Kidney (tissue), 14 donors: ENCODE results near the gene AMPH. TPM values are rescaled to one million over a fixed set of nuclear protein-coding genes. Genes with fewer than 3 reads are reported as not detected.

ENCODE experiments used
- DNase-seq, 5 donors: peaks; one replicate each; pipeline ENCODE4 v3.0.0-alpha.2; 2013 to 2020
- FAIRE-seq: peaks from 2 replicates; lab custom pipeline; 2012; peaks lifted over from hg19 to GRCh38; lab: Jason Lieb, UNC
- H3K27ac ChIP-seq, 2 donors: one replicate each; pipeline ENCODE4 v1.7.0; 2013; ENCODE audit warnings: low read depth in 2 of 2, low read length in 2 of 2, inconsistent platforms in 1 of 2
- H3K27me3 ChIP-seq: one replicate; pipeline ENCODE4 v1.7.1; 2013; ENCODE audit warnings: low read length, inconsistent platforms; ENCODE audit not compliant: control insufficient read depth, insufficient read depth
- H3K36me3 ChIP-seq, 3 donors: one replicate each; pipeline versions ENCODE4 v1.7.0 to v1.7.1; 2013; ENCODE audit warnings: low read length in 3 of 3, control low read depth in 1 of 3, inconsistent platforms in 1 of 3; ENCODE audit not compliant: insufficient read depth in 3 of 3, control insufficient read depth in 2 of 3
- H3K4me1 ChIP-seq, 3 donors: one replicate each; pipeline versions ENCODE4 v1.7.0 to v1.7.1; 2013; ENCODE audit warnings: low read length in 3 of 3, inconsistent platforms in 1 of 3, low read depth in 1 of 3; ENCODE audit not compliant: control insufficient read depth in 2 of 3, insufficient read depth in 2 of 3
- H3K4me3 ChIP-seq, 3 donors: one replicate each; pipeline versions ENCODE4 v1.7.0 to v1.8.1; 2013; ENCODE audit warnings: low read length in 3 of 3, control low read depth in 1 of 3, inconsistent platforms in 1 of 3
- H3K9ac ChIP-seq, 3 donors: one replicate each; pipeline versions ENCODE4 v1.7.0 to v1.7.1; 2013; ENCODE audit warnings: low read length in 3 of 3, control low read depth in 1 of 3, inconsistent platforms in 1 of 3
- H3K9me3 ChIP-seq, 3 donors: one replicate each; pipeline versions ENCODE4 v1.7.0 to v1.7.1; 2013; ENCODE audit warnings: low read length in 3 of 3, control low read depth in 1 of 3, inconsistent platforms in 1 of 3; ENCODE audit not compliant: control insufficient read depth in 2 of 3, insufficient read depth in 1 of 3
- intact Hi-C: fragments of 100-400 bp; cut with DNase I; formaldehyde crosslinking; loops from one replicate; pipeline ENCODE4 v1.11.1; 2022
- polyA plus RNA-seq: library from polyadenylated mRNA; stranded (reverse); fragments of 350-450 nt; fragmentation: Illumina TruSeq; extraction: RNeasy Lipid Tissue Mini Kit (QIAGEN cat#74804); gene quantifications from one replicate; pipeline ENCODE4 v1.2.3, GENCODE V29; 2014; ENCODE audit warnings: low read depth, low replicate concordance; ENCODE audit not compliant: insufficient read depth
- total RNA-seq: library from RNA; stranded (reverse); fragmentation: NEBNext Ultra II Directional; extraction: Animal tissue kit (Norgen Biotek cat#: 25700); gene quantifications from one replicate; pipeline ENCODE4 v1.2.1, GENCODE V29; 2021
- TF ChIP-seq, protein P1 (sequence below): IDR thresholded peaks from 3 replicates; pipeline ENCODE4 v1.5.1; 2012; ENCODE audit warnings: mild to moderate bottlenecking, moderate library complexity, borderline replicate concordance; ENCODE audit not compliant: insufficient read depth; ENCODE audit errors: extremely low read depth
- donor health status: control.
- donor health status: control.
- donor health status: control.
- donor health status: control.
- donor health status: control.
- donor health status: DM: yes; HTN: yes; CAD: no.
- donor health status: Normal renal cell carcinoma (clear cell type).

AMPH gene
- total and polyA plus RNA-seq, 2 donors from 2014 or later: 1.2 to 1.4 TPM

DNA sequence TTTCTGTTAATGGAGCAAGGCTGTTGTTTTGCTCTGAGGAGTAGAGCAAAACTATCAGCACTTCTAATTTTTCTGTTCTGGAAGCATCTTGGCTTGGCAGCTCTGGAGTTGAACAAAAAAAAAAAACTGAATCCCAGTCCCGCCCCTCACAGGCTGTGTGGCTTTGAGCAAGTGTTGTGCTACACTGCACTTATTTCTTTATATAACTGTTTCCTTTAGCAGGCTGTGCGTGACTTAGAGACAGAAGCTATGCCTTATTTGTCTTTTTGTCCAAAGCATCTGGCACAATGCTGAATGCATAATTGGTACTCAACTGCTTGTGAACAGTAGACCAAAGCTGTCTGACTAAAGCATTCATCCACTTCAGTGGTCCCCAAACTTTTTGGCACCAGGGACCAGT, 96.1 kb downstream of the AMPH start:
- Histone ChIP-seq H3K4me1 (no peaks in the 10 kb centered on the region), H3K27ac (no peak overlapping the region), H3K4me3 (no peak overlapping the region), H3K9me3 (no peaks in the 10 kb centered on the region), H3K36me3 (no peaks in the 10 kb centered on the region), H3K27me3 (no peaks in the 10 kb centered on the region), H3K9ac (no peak overlapping the region)
- TF ChIP-seq, protein P1, sequence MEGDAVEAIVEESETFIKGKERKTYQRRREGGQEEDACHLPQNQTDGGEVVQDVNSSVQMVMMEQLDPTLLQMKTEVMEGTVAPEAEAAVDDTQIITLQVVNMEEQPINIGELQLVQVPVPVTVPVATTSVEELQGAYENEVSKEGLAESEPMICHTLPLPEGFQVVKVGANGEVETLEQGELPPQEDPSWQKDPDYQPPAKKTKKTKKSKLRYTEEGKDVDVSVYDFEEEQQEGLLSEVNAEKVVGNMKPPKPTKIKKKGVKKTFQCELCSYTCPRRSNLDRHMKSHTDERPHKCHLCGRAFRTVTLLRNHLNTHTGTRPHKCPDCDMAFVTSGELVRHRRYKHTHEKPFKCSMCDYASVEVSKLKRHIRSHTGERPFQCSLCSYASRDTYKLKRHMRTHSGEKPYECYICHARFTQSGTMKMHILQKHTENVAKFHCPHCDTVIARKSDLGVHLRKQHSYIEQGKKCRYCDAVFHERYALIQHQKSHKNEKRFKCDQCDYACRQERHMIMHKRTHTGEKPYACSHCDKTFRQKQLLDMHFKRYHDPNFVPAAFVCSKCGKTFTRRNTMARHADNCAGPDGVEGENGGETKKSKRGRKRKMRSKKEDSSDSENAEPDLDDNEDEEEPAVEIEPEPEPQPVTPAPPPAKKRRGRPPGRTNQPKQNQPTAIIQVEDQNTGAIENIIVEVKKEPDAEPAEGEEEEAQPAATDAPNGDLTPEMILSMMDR: no peak
- intact Hi-C loops: no loop called here
- FAIRE-seq (no peak), DNase-seq (no peak)

DNA sequence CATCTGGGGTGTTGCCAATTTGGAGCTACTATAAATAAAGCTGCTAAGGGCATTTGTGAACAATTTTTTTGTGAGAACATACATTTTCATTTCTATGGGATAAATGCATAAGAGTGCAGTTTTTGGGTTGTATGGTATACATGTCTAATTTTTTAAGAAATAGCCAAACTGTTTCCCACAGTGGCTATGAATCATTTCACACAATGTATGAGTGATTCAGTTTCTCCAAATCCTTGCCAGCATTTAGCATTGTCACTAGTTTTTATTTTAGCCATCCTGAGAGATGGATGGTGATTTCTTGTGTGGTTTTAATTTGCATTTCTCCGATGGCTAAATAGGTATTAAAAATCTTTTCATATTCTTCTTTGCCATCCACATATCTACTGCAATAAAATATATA, 105.3 kb downstream of the AMPH start:
- no peak for DNase-seq
- Histone ChIP-seq H3K27me3 (no peaks in the 10 kb centered on the region), H3K9me3 (no peaks in the 10 kb centered on the region), H3K36me3 (no peaks in the 10 kb centered on the region), H3K9ac (no peak overlapping the region), H3K4me3 (no peak overlapping the region), H3K27ac (no peak overlapping the region), H3K4me1 (no peaks in the 10 kb centered on the region)
- intact Hi-C loops: no loop called here
- FAIRE-seq: no peak
- TF ChIP-seq, protein P1: no peak

DNA sequence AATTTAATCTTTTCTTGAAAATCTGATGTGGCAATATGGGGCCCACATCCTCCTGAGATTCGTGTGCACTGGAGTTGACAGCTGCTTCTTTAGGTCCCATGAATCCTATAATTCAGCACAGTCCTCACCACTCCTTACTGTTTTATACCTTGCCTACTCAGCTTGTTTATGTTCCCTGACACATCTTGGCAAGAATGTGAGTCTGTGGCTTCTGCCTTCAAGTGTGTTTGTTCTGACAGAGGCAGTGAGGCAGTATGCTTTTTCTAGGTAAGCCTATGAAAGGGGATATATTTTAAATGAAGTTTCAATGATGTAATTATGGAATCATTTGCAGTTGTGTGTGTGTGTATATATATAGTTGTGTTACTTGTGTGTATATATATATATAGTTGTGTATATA, 106.4 kb downstream of the AMPH start:
- TF ChIP-seq, protein P1: no peak
- H3K27me3 ChIP-seq: no peaks in the 10 kb centered on the region
- FAIRE-seq (no peak), DNase-seq (no peak)
- no peaks in the 10 kb centered on the region for H3K9me3 ChIP-seq
- no peak overlapping the region for H3K27ac ChIP-seq
- no peak overlapping the region for H3K9ac ChIP-seq
- intact Hi-C loops: no loop called here
- no peak overlapping the region for H3K4me3 ChIP-seq
- no peaks in the 10 kb centered on the region for H3K4me1 ChIP-seq
- no peaks in the 10 kb centered on the region for H3K36me3 ChIP-seq

DNA sequence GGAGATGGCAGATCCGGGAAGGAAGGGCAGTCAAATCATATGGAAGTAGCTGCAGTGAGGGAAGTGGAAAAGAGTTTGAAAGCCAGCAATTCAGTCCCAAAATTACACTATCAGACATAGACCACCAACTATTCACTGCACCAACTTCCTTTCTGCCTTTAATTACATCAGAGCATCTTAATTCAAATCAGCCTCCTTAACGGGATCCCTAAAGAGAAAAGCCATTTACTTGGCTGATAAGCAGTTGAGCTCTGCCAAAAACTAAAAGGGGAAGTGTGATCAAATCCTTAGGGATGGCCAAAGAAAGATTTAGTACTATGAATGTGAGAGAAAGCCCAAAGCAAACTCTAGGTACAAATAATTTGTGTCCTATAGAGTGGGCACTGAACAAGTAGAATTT, 110.4 kb downstream of the AMPH start:
- Histone ChIP-seq H3K36me3 (no peaks in the 10 kb centered on the region), H3K27me3 (no peaks in the 10 kb centered on the region), H3K4me1 (no peaks in the 10 kb centered on the region), H3K9ac (no peak overlapping the region), H3K4me3 (no peak overlapping the region), H3K27ac (no peak overlapping the region), H3K9me3 (peaks cover 0 to 5% (median 0%) of the 10 kb centered on the region in 3 donors)
- intact Hi-C loops: no loop called here
- FAIRE-seq (no peak), DNase-seq (no peak)
- TF ChIP-seq, protein P1: no peak
